Vagina (tissue), 2 donors: ENCODE measurements around the gene CADPS.

Experiments
- CTCF ChIP-seq, 3 experiments: fragments of 450-650 bp in 2 of 3; fragments of 200-600 bp in 1 of 3; sonication (generic) in 1 of 3; IDR thresholded peaks; one replicate each; pipeline ENCODE4 v1.5.1; 2017 to 2019; ENCODE audit warnings: antibody characterized with exemption in 3 of 3, mild to moderate bottlenecking in 2 of 3, moderate library complexity in 2 of 3
- POLR2A ChIP-seq, 2 donors: fragments of 450-650 bp; IDR thresholded peaks; one replicate each; pipeline ENCODE4 v1.6.1; 2017; ENCODE audit warnings: antibody characterized with exemption in 2 of 2, mild to moderate bottlenecking in 2 of 2, moderate library complexity in 2 of 2
- POLR2AphosphoS5 ChIP-seq, 2 donors: sonication (generic); formaldehyde crosslinking; IDR thresholded peaks; one replicate each; pipeline ENCODE4 v1.9.0; 2017; ENCODE audit warnings: antibody characterized with exemption in 2 of 2, mild to moderate bottlenecking in 2 of 2, low read depth in 1 of 2; ENCODE audit not compliant: insufficient read depth in 1 of 2

GRCh38 chr3:62837145-62837787 is 38.0 kb downstream of the CADPS start:
- TF ChIP-seq CTCF (IDR thresholded peaks at IDR 0.05) (no peak), POLR2A (IDR thresholded peaks at IDR 0.05) (no peak), POLR2AphosphoS5 (IDR thresholded peaks at IDR 0.05; ENCODE audit: insufficient read depth in 1 of 2, low read depth in 1 of 2) (no peak)
